HG03139 (cell line): ENCODE results near the gene LINGO1.

Experiments used
- ATAC-seq: cut with Tn5 transposase; IDR thresholded peaks from one replicate; pipeline ENCODE4 v1.9.1; 2021; ENCODE audit not compliant: unreplicated experiment

The LINGO1 gene

GRCh38 chr15:77632534-77633133 lies at the start of gene LINGO1:
Gene LINGO1 (minus strand): TSS chr15:77632912. CDS start chr15:77632315, 597 bp downstream.
- ATAC-seq = no peak

GRCh38 chr15:77681362-77681761 lies 48.6 kb upstream of the LINGO1 start:
- ATAC-seq = no peak

GRCh38 chr15:77676569-77677375 lies 44.1 kb upstream of the LINGO1 start:
- ATAC-seq = no peak

- no peak for ATAC-seq
These were observed 43.2 kb upstream of the LINGO1 start for GRCh38 chr15:77675806-77676415.

GRCh38 chr15:77674327-77674726 lies 41.6 kb upstream of the LINGO1 start:
- ATAC-seq = no peak

- no peak for ATAC-seq
These were observed 41.2 kb upstream of the LINGO1 start for GRCh38 chr15:77673866-77674265.

- no peak for ATAC-seq
These were observed 39.4 kb upstream of the LINGO1 start for GRCh38 chr15:77672135-77672534.

GRCh38 chr15:77671362-77672056 lies 38.8 kb upstream of the LINGO1 start:
- no peak for ATAC-seq

- ATAC-seq = no peak
These were observed 38.0 kb upstream of the LINGO1 start for GRCh38 chr15:77670558-77671361.

GRCh38 chr15:77669896-77670295 lies 37.2 kb upstream of the LINGO1 start:
- ATAC-seq = no peak

GRCh38 chr15:77667338-77668234 lies 34.9 kb upstream of the LINGO1 start:
- no peak for ATAC-seq

GRCh38 chr15:77666296-77666660 lies 33.6 kb upstream of the LINGO1 start:
- no peak for ATAC-seq

- ATAC-seq = no peak
These were observed 33.0 kb upstream of the LINGO1 start for GRCh38 chr15:77665530-77666295.

GRCh38 chr15:77664428-77664827 lies 31.7 kb upstream of the LINGO1 start:
- ATAC-seq = no peak

- no peak for ATAC-seq
These were observed 30.5 kb upstream of the LINGO1 start for GRCh38 chr15:77663256-77663655.

GRCh38 chr15:77659350-77660321 lies 26.9 kb upstream of the LINGO1 start:
- no peak for ATAC-seq

GRCh38 chr15:77658304-77658703 lies 25.6 kb upstream of the LINGO1 start:
- ATAC-seq = no peak
